Measurements from ENCODE around the gene C19orf25. TPM values are rescaled to one million over a fixed set of nuclear protein-coding genes. Genes with fewer than 3 reads are reported as not detected.

Gene C19orf25
- total RNA-seq, 1 experiment from 2014 or later, result 53.9 TPM

DNA sequence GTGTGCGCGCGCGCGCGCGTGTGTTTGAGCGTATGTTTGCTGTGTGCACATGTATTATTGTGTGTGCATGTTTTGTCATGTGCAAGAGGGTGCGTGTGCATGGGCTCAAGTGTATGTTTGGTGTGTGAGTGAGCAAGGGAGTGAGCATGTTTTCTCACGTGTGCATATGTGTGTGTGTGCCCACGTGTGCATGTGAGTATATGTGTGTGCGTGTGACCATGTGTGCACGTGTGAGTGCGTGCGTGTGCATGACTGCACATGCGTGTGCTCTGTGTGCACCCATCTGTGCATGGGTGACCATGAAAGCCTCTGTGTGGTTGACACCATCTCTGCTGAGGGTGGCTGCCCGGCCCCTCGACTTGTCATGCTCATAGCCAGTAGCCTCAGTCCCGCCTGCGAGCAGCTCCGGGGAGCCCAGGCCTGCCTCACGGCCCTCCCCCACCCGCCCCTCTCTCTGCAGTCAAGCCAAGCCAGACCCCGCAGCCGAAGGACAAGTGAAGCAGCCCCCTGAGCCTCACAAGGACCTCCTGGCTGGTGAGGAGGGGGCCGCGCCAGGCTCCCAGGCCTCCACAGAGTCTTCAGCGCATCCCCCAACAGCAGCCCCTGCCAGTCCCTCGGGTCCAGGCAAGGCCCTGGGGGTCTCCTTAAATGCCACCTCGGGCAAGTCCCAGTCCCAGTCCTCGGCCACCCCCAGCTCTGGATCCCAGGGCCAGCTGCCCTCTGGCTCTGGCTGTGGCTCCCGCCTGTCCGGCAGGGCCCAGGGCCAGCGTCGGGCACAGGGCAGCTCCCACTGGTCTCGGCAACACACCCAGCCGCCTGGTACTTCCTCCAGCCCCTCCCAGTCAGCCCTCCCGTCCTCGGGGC is 17.9 kb upstream of the C19orf25 start:
- no peak for DNase-seq (ENCODE audit: low read depth)

DNA sequence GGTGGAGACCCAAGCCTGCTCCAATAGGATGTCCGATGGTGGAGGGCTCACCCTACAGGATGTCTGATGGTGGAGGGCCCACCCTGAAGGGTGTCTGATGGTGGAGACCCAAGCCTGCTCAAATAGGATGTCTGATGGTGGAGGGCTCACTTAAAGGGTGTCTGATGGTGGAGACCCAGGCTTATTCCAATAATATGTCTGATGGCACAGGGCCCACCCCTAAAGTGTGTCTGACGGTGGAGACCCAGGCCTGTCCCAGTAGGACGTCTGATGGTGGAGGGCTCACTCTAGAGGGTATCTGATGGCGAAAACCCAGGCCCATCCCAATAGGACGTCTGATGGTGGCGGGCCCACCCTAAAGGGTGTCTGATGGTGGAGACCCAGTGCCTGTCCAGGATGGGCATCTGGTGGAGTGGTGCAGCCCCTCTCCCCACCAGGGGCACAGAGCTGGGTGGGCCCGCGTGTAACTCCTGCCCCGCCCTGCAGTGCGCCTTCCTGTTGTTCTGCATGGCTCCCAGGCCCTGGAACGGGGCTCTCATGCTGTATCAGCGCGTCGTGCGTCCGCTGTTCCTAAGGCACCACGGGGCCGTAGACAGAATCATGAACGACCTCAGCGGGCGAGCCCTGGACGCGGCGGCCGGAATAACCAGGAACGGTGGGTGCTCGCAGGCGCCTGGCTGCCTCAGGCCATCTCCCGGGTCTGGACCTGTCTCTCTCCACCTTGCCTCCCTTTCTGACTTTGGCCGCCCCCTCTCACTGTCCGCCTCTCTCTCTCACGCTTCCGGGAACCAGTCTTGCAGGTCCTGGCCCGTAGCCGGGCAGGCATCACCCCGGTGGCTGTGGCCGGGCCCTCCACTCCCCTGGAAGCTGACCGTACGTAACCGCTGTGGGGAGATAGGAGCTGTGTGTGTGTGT is 17.0 kb upstream of the C19orf25 start:
- DNase-seq (ENCODE audit: low read depth), result no peak

GRCh38 chr19:1495051-1495798 is 16.2 kb upstream of the C19orf25 start:
- no peak for DNase-seq (ENCODE audit: low read depth)

DNA sequence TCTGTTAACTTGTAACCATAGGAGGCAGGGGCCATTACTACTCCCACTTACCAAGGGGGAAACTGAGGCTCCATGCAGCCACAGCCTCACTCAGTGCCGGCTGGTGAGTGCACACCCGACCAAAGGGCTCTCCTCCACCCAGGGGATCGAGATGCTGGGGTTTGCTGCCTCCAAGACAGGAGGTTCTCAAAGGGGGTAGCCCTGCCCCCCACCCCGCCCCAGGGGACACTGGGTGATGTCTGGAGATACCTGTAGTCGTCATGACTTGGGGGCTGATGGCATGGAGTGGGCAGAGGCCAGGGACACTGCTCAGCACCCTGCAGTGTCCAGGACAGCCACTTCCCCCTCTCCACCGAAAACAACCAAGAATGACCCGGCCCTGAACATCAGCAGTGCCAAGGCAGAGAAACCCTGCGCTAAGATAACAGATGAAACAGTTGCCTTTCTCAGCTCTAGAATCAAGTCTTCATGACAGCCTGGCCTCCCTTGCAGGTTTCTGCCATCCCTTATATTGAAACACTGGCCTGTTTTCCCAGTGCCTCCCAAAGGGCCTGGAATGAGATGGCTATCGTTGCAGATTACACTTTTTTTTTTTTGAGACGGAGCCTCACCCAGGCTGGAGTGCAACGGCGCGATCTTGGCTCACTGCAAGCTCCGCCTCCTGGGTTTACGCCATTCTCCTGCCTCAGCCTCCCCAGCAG is 15.2 kb upstream of the C19orf25 start:
- no peak for DNase-seq (ENCODE audit: low read depth)

DNA sequence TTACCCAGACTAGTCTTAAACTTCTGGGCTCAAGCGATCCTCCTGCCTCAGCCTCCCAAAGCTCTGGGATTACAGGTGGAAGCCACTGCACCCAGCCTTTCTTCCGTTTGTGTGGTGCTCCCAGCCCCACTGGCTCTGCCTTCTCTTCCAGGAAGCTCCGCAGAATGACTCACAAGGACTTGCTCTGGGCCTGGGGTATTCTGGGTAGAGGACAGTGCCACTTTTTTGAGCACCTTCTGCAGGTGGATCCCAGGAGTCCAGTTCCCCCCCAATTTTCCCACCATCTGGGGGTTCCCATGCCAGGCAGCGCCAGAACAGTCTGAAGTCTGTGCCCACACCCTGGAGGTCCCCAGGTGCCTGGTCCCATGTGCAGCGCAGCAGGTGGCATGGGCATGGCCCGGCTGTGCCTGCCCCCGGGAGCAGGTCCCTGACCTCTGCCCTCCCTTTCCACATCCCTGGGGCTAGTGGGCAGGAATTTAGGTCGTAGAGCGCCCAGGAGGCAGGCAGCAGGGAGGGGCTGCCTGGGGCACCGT is 13.5 kb upstream of the C19orf25 start:
- DNase-seq (ENCODE audit: low read depth), result peak; percentile 51

DNA sequence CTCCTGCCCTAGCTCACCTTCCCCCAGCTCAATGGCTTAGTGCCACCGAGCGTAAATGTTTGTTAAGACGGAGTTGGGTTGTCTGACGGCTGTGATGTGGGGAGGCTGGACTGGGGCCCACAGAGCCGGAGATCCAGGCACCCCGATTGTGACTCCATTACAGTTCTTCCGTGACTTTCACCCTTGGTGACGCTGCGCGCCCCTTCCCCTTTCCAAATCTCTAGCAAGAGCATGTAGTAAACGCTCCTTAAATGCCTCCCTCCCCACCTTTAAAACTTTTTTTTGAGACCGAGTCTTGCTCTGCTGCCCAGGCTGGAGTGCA is 12.8 kb upstream of the C19orf25 start:
- DNase-seq (ENCODE audit: low read depth), result no peak

DNA sequence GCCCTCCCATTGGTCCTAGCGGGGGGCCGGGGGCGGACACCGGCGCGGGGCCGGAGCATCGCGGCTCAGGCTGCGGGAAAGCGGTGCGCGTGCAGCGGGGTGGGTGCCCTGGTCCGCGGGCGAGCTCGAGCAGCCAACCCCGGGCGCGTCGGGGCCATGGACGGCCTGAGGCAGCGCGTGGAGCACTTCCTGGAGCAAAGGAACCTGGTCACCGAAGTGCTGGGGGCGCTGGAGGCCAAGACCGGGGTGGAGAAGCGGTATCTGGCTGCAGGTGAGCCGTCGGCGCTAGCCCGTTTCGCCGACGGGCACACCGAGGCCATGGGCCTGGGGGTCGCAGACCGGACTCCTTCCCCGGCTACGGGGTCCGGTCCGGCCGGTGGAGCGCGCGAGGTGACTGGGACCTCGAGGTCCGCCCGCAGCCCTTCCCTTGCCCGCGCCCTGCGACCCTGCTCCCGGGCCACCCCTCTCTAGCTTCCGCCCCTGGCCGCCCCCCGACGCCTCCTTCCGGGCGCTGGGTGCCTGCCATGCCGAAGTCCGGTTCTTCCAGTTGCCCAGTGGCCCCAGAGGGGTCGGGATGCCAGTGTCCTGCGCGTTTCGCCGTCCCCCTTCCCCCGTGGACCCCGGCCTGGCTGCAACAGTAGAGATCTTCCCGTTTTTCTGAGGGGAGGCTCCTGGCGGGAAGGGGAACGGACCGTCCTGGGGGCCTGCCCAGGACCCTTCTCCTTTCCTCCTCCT is 12.3 kb upstream of the C19orf25 start, which contains the start of gene REEP6:
TSS of gene REEP6 (plus strand) at position 68 of the 735 bp plus-strand sequence. CDS start at position 157, 89 bp downstream.
- DNase-seq (ENCODE audit: low read depth), result no peak

DNA sequence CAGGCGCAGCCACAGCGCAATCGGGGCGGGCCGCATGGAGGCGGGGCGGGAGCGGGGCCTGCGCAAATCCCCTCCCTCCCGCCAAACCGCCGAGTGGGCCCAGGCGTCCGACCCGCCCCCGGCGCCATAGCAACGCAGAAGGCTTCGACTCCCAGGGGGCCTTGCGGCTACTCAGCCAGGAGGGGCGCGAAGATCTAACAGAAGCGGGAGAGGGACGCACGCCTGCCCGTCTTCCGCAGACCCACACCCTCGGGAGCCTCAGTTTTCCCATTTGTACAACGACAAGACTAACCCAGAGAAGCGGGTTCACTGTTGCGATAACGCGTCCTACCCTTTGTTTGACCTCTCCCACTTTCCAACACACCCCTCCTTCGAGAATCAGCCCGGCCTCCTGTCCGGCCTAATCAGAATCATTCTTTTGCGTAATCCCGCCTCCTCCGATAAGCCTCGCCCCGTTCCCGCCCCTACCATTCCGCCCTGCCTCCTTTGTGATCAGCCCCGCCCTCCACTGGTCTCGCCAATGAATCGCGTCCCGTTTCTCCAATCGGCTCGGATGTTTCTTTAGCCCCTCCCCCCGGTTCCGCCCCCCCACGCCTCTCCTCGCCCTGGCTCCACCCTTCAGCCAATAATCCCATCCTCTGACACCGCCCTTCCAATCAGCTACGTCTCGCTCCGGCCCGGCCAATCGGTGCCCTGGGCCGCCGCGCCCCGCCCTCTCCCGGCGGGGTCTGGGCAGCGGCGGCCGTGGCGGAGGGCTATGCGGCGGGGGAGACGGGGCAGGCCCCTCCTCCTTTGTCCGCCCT is 11.5 kb upstream of the C19orf25 start, which contains the start of gene PCSK4:
TSS of gene PCSK4 (minus strand) at position 40 of the 803 bp plus-strand sequence. CDS start at position 36, 4 bp downstream.
- DNase-seq (ENCODE audit: low read depth), result peak; percentile 99

GRCh38 chr19:1489463-1490310 is 10.7 kb upstream of the C19orf25 start:
- DNase-seq (ENCODE audit: low read depth), result no peak

DNA sequence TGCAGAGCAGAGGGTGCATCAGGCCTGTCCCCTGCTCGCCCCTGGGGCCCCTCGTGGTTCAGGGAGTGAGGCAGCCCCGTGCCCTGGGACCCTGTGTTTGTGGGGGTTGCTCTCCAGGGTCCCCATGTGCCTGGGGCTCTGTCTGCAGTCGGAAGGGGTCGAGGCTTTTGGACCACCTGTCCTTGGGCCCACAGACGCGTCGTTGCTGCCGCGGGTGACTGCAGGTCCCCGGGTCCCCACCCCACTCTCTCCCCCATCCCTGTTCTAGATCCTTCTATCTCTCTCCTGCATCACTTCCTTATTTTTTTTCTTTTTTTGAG is 9.2 kb upstream of the C19orf25 start:
- DNase-seq (ENCODE audit: low read depth), result no peak

GRCh38 chr19:1487576-1488281 is 8.7 kb upstream of the C19orf25 start:
- DNase-seq (ENCODE audit: low read depth), result no peak

GRCh38 chr19:1486720-1487575 is 7.9 kb upstream of the C19orf25 start:
- no peak for DNase-seq (ENCODE audit: low read depth)

DNA sequence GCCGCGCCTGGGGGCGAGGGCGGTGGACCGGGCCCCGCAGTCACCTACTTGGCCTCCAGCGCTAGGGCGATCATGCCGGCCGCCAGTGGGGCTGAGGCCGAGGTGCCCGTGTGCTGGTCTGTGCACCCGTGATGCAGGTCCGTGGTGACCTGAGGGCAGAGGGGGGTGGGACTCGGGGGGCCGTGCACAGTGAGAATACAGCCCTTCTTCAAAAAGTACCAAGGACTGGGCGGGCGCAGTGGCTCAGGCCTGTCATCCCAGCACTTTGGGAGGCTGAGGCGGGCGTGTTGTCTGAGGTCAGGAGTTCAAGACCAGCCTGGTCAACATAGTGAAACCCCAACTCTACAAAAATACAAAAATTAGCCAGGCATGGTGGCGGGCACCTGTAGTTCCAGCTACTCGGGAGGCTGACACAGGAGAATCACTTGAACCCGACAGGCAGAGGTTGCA is 5.0 kb upstream of the C19orf25 start:
- DNase-seq (ENCODE audit: low read depth), result no peak

DNA sequence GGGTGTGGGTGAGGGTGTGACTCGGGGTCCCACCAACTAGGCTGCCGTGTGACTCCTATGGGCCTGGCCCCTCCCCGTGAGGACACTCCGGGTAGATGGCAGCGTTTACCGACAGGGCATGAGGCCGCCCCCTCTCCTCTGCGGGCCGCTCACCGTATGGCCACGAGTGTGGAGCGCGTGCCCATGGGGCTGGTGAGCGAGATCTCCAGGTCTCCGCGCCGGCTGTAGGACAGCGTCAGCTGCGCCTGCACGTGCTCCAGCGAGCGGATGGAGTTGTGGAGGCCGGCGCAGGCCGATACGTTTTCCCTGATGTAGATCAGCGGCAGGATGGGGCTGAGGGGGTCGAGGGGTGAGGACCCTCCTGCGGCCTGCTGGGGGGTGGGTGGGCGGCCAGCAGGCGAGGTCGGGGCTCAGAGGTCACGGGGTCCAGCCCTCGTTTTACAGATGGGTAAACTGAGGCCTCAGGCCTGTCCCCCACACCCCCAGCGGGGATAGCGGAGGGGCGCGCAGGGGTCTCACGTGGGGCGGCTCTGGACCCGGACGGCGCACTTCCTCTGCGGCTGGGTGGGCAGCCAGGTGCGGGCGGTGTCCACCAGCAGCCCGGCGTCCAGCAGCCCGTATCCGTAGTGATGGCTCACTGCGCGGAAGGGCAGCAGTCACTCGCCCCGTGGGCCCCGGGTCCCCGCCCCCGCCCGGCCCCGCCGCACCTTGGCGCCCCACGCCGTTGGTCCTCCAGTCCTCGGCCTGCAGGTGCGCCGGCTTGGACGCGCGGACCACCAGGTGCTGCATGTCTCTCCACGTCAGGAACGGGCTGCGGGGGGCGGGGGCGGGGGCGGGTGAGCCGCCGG is 4.3 kb upstream of the C19orf25 start:
- no peak for DNase-seq (ENCODE audit: low read depth)

GRCh38 chr19:1482361-1483130 is 3.5 kb upstream of the C19orf25 start:
- DNase-seq (ENCODE audit: low read depth), result no peak

All from Daoy (cell line).